ENCODE measurements around the gene TMEM253.

The TMEM253 gene

GRCh38 chr14:21081521-21082142 is 19.2 kb upstream of the TMEM253 start:
- H3K36me3 ChIP-seq, result peaks cover 17% of the 10 kb centered on the region
- no peak for DNase-seq
- no peaks in the 10 kb centered on the region for H3K4me1 ChIP-seq
- no peak overlapping the region for H3K4me3 ChIP-seq (ENCODE audit: low read depth, low read length)
- no peaks in the 10 kb centered on the region for H3K9me3 ChIP-seq
- H3K27me3 ChIP-seq, result no peaks in the 10 kb centered on the region
- TF ChIP-seq CTCF (IDR thresholded peaks at IDR 0.05; ENCODE audit: low read depth, low read length), result no peak

GRCh38 chr14:21083565-21084325 is 17.1 kb upstream of the TMEM253 start:
- peaks cover 7% of the 10 kb centered on the region; the same call in 1 of the 2 replicates for H3K4me1 ChIP-seq
- H3K9me3 ChIP-seq, result no peaks in the 10 kb centered on the region
- no peak for TF ChIP-seq CTCF (IDR thresholded peaks at IDR 0.05; ENCODE audit: low read depth, low read length)
- no peak for DNase-seq
- H3K4me3 ChIP-seq (ENCODE audit: low read depth, low read length), result no peak overlapping the region
- peaks cover 20% of the 10 kb centered on the region for H3K36me3 ChIP-seq
- no peaks in the 10 kb centered on the region for H3K27me3 ChIP-seq

GRCh38 chr14:21084396-21084795 is 16.5 kb upstream of the TMEM253 start:
- TF ChIP-seq CTCF (IDR thresholded peaks at IDR 0.05; ENCODE audit: low read depth, low read length), result no peak
- Histone ChIP-seq H3K36me3 (peaks cover 20% of the 10 kb centered on the region), H3K9me3 (no peaks in the 10 kb centered on the region), H3K4me1 (peaks cover 7% of the 10 kb centered on the region; the same call in 1 of the 2 replicates), H3K4me3 (ENCODE audit: low read depth, low read length) (no peak overlapping the region), H3K27me3 (no peaks in the 10 kb centered on the region)
- no peak for DNase-seq

- H3K9me3 ChIP-seq, result no peaks in the 10 kb centered on the region
- DNase-seq, result no peak
- H3K4me1 ChIP-seq, result peaks cover 7% of the 10 kb centered on the region; the same call in 1 of the 2 replicates
- peaks cover 23% of the 10 kb centered on the region for H3K36me3 ChIP-seq
- no peaks in the 10 kb centered on the region for H3K27me3 ChIP-seq
- H3K4me3 ChIP-seq (ENCODE audit: low read depth, low read length), result no peak overlapping the region
- TF ChIP-seq CTCF (IDR thresholded peaks at IDR 0.05; ENCODE audit: low read depth, low read length), result no peak
Measured at GRCh38 chr14:21084998-21085853, 15.6 kb upstream of the TMEM253 start.

- Histone ChIP-seq H3K36me3 (peaks cover 37% of the 10 kb centered on the region), H3K4me3 (ENCODE audit: low read depth, low read length) (no peak overlapping the region), H3K9me3 (no peaks in the 10 kb centered on the region), H3K4me1 (peaks cover 7% of the 10 kb centered on the region; the same call in 1 of the 2 replicates), H3K27me3 (no peaks in the 10 kb centered on the region)
- TF ChIP-seq CTCF (IDR thresholded peaks at IDR 0.05; ENCODE audit: low read depth, low read length), result no peak
- no peak for DNase-seq
Measured at GRCh38 chr14:21086908-21087293, 14.0 kb upstream of the TMEM253 start.
